ENCODE measurements around the gene THBS3. TPM values are rescaled to one million over a fixed set of nuclear protein-coding genes. Genes with fewer than 3 reads are reported as not detected.
"Not testable (repeated sequence)": the region's sequence is repeated elsewhere in the genome, so short reads cannot be mapped to it uniquely, and the experiment has no call there.

The THBS3 gene
- total RNA-seq, 2 experiments from 2014 or later = 11.1 to 28.7 TPM

- H4K20me1 ChIP-seq (ENCODE audit: insufficient read depth, low read length) = no peaks in the 10 kb centered on the region
- H3K36me3 ChIP-seq (ENCODE audit: insufficient read depth, low read length) = peaks cover 18% of the 10 kb centered on the region; the same call in 1 of the 2 replicates
- H3K9me2 ChIP-seq (ENCODE audit: insufficient read depth, low read length) = no peaks in the 10 kb centered on the region
- DNase-seq (ENCODE audit: low spot score) = no peak
- H3K4me2 ChIP-seq (ENCODE audit: low read length) = no peak overlapping the region
- no peak overlapping the region for H2AFZ ChIP-seq (ENCODE audit: low read length)
- no peak for TF ChIP-seq EZH2phosphoT487 (IDR thresholded peaks at IDR 0.05; ENCODE audit: borderline replicate concordance, low read depth, low read length)
- peaks cover 14% of the 10 kb centered on the region; the same call in 1 of the 2 replicates for H3K79me2 ChIP-seq (ENCODE audit: insufficient read depth, low read depth, low read length)
- no peak overlapping the region for H3K4me3 ChIP-seq (ENCODE audit: low read depth, low read length, poor library complexity, severe bottlenecking)
- no peaks in the 10 kb centered on the region for H3K9me3 ChIP-seq (ENCODE audit: low read length)
- H3K27ac ChIP-seq (ENCODE audit: low read depth, low read length, poor library complexity, severe bottlenecking) = no peak overlapping the region
- POLR2A ChIA-PET = interaction anchor here (0.7 kb wide), 1 partner anchor 52 kb away, joined by 4 read pairs; no protein-coding TSS in a partner anchor
- peaks cover 41% of the 10 kb centered on the region for H3K4me1 ChIP-seq (ENCODE audit: insufficient read depth, low read length, poor library complexity, severe bottlenecking)
- BruUV-seq (replicated peaks) = TSS peak; percentile 58
- intact Hi-C loops (cut with micrococcal nuclease; ENCODE audit: unreplicated experiment) = no loop called here
- CTCF ChIA-PET (ENCODE audit: unreplicated experiment) = interaction anchor here (0.6 kb wide), 1 partner anchor 79 kb away, joined by 4 read pairs; no protein-coding TSS in a partner anchor
Measured at GRCh38 chr1:155170101-155170785, 37.5 kb downstream of the THBS3 start.

DNA sequence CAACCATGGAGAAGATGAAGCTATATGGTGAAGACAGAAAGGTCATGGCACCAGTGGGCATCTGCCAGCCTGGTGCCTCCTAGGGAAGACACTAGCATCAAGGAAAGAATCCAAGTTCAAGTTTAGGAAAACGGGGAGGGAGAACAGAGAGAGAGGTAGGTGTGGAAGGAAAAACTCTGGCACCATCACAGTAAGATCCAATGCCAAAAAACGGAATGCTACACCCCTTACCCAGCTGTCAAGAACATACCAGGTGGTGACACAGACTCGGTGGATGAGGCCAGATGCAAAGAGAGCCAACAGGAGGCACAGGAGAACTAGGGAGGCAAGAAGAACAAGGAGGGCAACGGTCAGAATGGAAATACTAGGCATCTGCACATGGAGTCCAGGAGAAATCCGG is 38.2 kb downstream of the THBS3 start:
- intact Hi-C loops (cut with micrococcal nuclease; ENCODE audit: unreplicated experiment) = no loop called here
- peaks cover 14% of the 10 kb centered on the region; the same call in 1 of the 2 replicates for H3K79me2 ChIP-seq (ENCODE audit: insufficient read depth, low read depth, low read length)
- CTCF ChIA-PET (ENCODE audit: unreplicated experiment) = no interaction called here
- no peak overlapping the region for H3K4me2 ChIP-seq (ENCODE audit: low read length)
- peaks cover 36% of the 10 kb centered on the region for H3K4me1 ChIP-seq (ENCODE audit: insufficient read depth, low read length, poor library complexity, severe bottlenecking)
- no peak overlapping the region for H2AFZ ChIP-seq (ENCODE audit: low read length)
- no peaks in the 10 kb centered on the region for H3K9me3 ChIP-seq (ENCODE audit: low read length)
- no peak overlapping the region for H3K27ac ChIP-seq (ENCODE audit: low read depth, low read length, poor library complexity, severe bottlenecking)
- no peaks in the 10 kb centered on the region for H4K20me1 ChIP-seq (ENCODE audit: insufficient read depth, low read length)
- POLR2A ChIA-PET = interaction anchor here (0.6 kb wide), 1 partner anchor 33 kb away, joined by 3 read pairs; no protein-coding TSS in a partner anchor
- DNase-seq (ENCODE audit: low spot score) = no peak
- H3K4me3 ChIP-seq (ENCODE audit: low read depth, low read length, poor library complexity, severe bottlenecking) = no peak overlapping the region
- TF ChIP-seq EZH2phosphoT487 (IDR thresholded peaks at IDR 0.05; ENCODE audit: borderline replicate concordance, low read depth, low read length) (no peak), CTCF (conservative IDR thresholded peaks at IDR 0.05; ENCODE audit: low read length) (no peak)
- no TSS peak for BruUV-seq (replicated peaks)
- no peaks in the 10 kb centered on the region for H3K9me2 ChIP-seq (ENCODE audit: insufficient read depth, low read length)
- peaks cover 18% of the 10 kb centered on the region; the same call in 1 of the 2 replicates for H3K36me3 ChIP-seq (ENCODE audit: insufficient read depth, low read length)

- no peak overlapping the region for H3K4me2 ChIP-seq (ENCODE audit: low read length)
- CTCF ChIA-PET (ENCODE audit: unreplicated experiment) = interaction anchor here (1.0 to 1.5 kb wide), 3 partner anchors 77 to 124 kb away, joined by 3 to 10 read pairs (median 5); no protein-coding TSS in a partner anchor
- intact Hi-C loops (cut with micrococcal nuclease; ENCODE audit: unreplicated experiment) = no loop called here
- POLR2A ChIA-PET = interaction anchor here (0.6 to 1.1 kb wide), 2 partner anchors 32 to 78 kb away, joined by 3 to 5 read pairs; no protein-coding TSS in a partner anchor
- no peaks in the 10 kb centered on the region for H3K9me2 ChIP-seq (ENCODE audit: insufficient read depth, low read length)
- peaks cover 27% of the 10 kb centered on the region for H3K4me1 ChIP-seq (ENCODE audit: insufficient read depth, low read length, poor library complexity, severe bottlenecking)
- no peak overlapping the region for H3K4me3 ChIP-seq (ENCODE audit: low read depth, low read length, poor library complexity, severe bottlenecking)
- H3K79me2 ChIP-seq (ENCODE audit: insufficient read depth, low read depth, low read length) = peaks cover 14% of the 10 kb centered on the region; the same call in 1 of the 2 replicates
- DNase-seq (ENCODE audit: low spot score) = no peak
- no peaks in the 10 kb centered on the region for H3K9me3 ChIP-seq (ENCODE audit: low read length)
- H3K27ac ChIP-seq (ENCODE audit: low read depth, low read length, poor library complexity, severe bottlenecking) = no peak overlapping the region
- H2AFZ ChIP-seq (ENCODE audit: low read length) = no peak overlapping the region
- TF ChIP-seq EZH2phosphoT487 (IDR thresholded peaks at IDR 0.05; ENCODE audit: borderline replicate concordance, low read depth, low read length) (no peak), CTCF (conservative IDR thresholded peaks at IDR 0.05; ENCODE audit: low read length) (no peak)
- no peaks in the 10 kb centered on the region for H4K20me1 ChIP-seq (ENCODE audit: insufficient read depth, low read length)
- H3K36me3 ChIP-seq (ENCODE audit: insufficient read depth, low read length) = peaks cover 18% of the 10 kb centered on the region; the same call in 1 of the 2 replicates
- no TSS peak for BruUV-seq (replicated peaks)
Measured at GRCh38 chr1:155168456-155169210, 39.1 kb downstream of the THBS3 start.

DNA sequence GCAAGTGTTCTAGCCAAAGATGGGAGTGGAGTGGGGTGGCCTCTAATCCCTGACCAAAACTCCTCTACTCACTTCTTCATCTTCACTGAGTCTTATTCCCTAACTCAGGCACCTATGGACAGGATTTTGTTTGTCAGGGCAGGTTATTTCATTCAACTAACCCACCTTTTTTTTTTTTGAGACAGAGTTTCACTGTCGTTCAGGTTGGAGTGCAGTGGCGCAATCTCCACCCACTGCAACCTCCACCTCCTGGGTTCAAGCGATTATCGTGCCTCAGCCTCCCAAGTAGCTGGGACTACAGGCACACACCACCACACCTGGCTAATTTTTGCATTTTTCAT is 39.6 kb downstream of the THBS3 start:
- ChIA-PET POLR2A (interaction anchor here (1.1 kb wide), 1 partner anchor 78 kb away, joined by 5 read pairs; no protein-coding TSS in a partner anchor), CTCF (ENCODE audit: unreplicated experiment) (interaction anchor here (1.0 to 1.7 kb wide), 4 partner anchors 77 to 123 kb away, joined by 3 to 10 read pairs (median 6); no protein-coding TSS in a partner anchor)
- intact Hi-C loops (cut with micrococcal nuclease; ENCODE audit: unreplicated experiment); H3K4me3 ChIP-seq (ENCODE audit: low read depth, low read length, poor library complexity, severe bottlenecking); H4K20me1 ChIP-seq (ENCODE audit: insufficient read depth, low read length); H3K9me3 ChIP-seq (ENCODE audit: low read length); H3K27ac ChIP-seq (ENCODE audit: low read depth, low read length, poor library complexity, severe bottlenecking); BruUV-seq (replicated peaks); H3K9me2 ChIP-seq (ENCODE audit: insufficient read depth, low read length); H2AFZ ChIP-seq (ENCODE audit: low read length); DNase-seq (ENCODE audit: low spot score): not testable (repeated sequence)
- Histone ChIP-seq H3K4me2 (ENCODE audit: low read length) (peak overlapping the region; percentile 90; the same call in 1 of the 2 replicates), H3K36me3 (ENCODE audit: insufficient read depth, low read length) (peaks cover 18% of the 10 kb centered on the region; the same call in 1 of the 2 replicates), H3K4me1 (ENCODE audit: insufficient read depth, low read length, poor library complexity, severe bottlenecking) (peaks cover 23% of the 10 kb centered on the region), H3K79me2 (ENCODE audit: insufficient read depth, low read depth, low read length) (peaks cover 14% of the 10 kb centered on the region; the same call in 1 of the 2 replicates)
